MCF 10A (cell line): ENCODE measurements around the gene SYT13. TPM values are rescaled to one million over a fixed set of nuclear protein-coding genes. Genes with fewer than 3 reads are reported as not detected.

Experiments used
- BruUV-seq: library from RNA; stranded (reverse); fragments of 400-500 nt; replicated peaks from 2 replicates; lab custom pipeline; 2021; lab: Mats Ljungman, UMichigan
- CTCF ChIA-PET: fragments of 300-600 bp; sonication (Branson Sonifier 250); formaldehyde crosslinking; extraction: SDS; loops from one replicate; lab custom pipeline; 2021; ENCODE audit warnings: antibody characterized with exemption, inconsistent platforms; lab: Yijun Ruan, JAX
- POLR2A ChIA-PET: fragments of 300-600, 350-650 bp; sonication (Branson Sonifier 250); formaldehyde crosslinking; extraction: SDS; loops from one replicate; lab custom pipeline; 2020; ENCODE audit warnings: antibody characterized with exemption, inconsistent platforms; lab: Yijun Ruan, JAX
- DNase-seq: peaks from one replicate; pipeline ENCODE4 v3.0.0-alpha.2; 2018; ENCODE audit not compliant: unreplicated experiment
- H3K27ac Mint-ChIP-seq: one replicate; pipeline ENCODE4 v1.8.0; 2022; ENCODE audit warnings: mild to moderate bottlenecking, low read depth, mixed read lengths; ENCODE audit not compliant: unreplicated experiment
- H3K27me3 Mint-ChIP-seq: one replicate; pipeline ENCODE4 v1.8.0; 2022; ENCODE audit warnings: mixed read lengths; ENCODE audit not compliant: insufficient read depth, unreplicated experiment
- H3K36me3 Mint-ChIP-seq: one replicate; pipeline ENCODE4 v1.8.0; 2022; ENCODE audit warnings: mild to moderate bottlenecking, moderate library complexity, mixed read lengths; ENCODE audit not compliant: insufficient read depth, unreplicated experiment
- H3K4me1 Mint-ChIP-seq: one replicate; pipeline ENCODE4 v1.8.0; 2022; ENCODE audit warnings: mixed read lengths; ENCODE audit not compliant: insufficient read depth, unreplicated experiment
- H3K4me3 Mint-ChIP-seq: one replicate; pipeline ENCODE4 v1.8.0; 2022; ENCODE audit warnings: mild to moderate bottlenecking, moderate library complexity, mixed read lengths; ENCODE audit not compliant: unreplicated experiment
- H3K9me3 Mint-ChIP-seq: one replicate; pipeline ENCODE4 v1.8.0; 2022; ENCODE audit warnings: mixed read lengths; ENCODE audit not compliant: unreplicated experiment
- CTCF ChIP-seq: fragments of 200-600 bp; IDR thresholded peaks from one replicate; pipeline ENCODE4 v1.8.0; 2022; ENCODE audit warnings: antibody characterized with exemption, mild to moderate bottlenecking; ENCODE audit not compliant: unreplicated experiment
- intact Hi-C: fragments of 100-400 bp; cut with micrococcal nuclease; formaldehyde crosslinking; loops from 2 replicates; pipeline ENCODE4 v1.14.1; 2022
- total RNA-seq: library from RNA; stranded (reverse); gene quantifications from 2 replicates; pipeline ENCODE4 v1.2.3, GENCODE V29; 2022

The SYT13 gene
- total RNA-seq, 1 experiment from 2014 or later: not detected

DNA sequence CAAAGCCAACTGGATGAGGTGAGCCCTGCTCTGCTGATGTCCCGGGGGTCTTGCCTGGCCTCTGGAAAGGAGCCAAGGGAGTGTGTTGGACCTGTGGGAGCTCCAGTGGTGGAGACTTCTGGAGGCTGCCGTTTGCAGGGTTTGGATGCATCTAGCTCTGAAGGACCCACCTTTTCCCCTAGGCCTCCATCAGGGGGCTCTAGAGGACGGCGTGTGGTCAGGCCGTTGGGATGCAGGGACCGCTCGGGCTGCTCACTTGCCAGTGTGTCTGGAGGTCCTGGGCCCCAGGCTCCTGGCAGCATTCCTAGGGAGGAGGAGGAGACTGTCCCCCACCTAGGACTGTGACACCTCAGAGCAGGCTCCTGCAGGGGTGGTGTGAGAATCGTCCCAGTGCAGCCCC lies 81.4 kb downstream of the SYT13 start:
- peaks cover 6% of the 10 kb centered on the region for H3K36me3 Mint-ChIP-seq
- ChIA-PET CTCF (no interaction called here), POLR2A (no interaction called here)
- H3K9me3 Mint-ChIP-seq: no peaks in the 10 kb centered on the region
- H3K4me3 Mint-ChIP-seq: no peak overlapping the region
- BruUV-seq: no TSS peak
- H3K4me1 Mint-ChIP-seq: no peaks in the 10 kb centered on the region
- TF ChIP-seq CTCF: no peak
- H3K27ac Mint-ChIP-seq: no peak overlapping the region
- no peaks in the 10 kb centered on the region for H3K27me3 Mint-ChIP-seq
- intact Hi-C loops: no loop called here
- no peak for DNase-seq

- H3K27me3 Mint-ChIP-seq: no peaks in the 10 kb centered on the region
- CTCF ChIA-PET: interaction anchor here (1.6 kb wide), 1 partner anchor 83 kb away, joined by 7 read pairs; no protein-coding TSS in a partner anchor
- POLR2A ChIA-PET: interaction anchor here (0.7 kb wide), 1 partner anchor 31 kb away, joined by 3 read pairs; no protein-coding TSS in a partner anchor
- intact Hi-C loops: no loop called here
- BruUV-seq: no TSS peak
- no peaks in the 10 kb centered on the region for H3K36me3 Mint-ChIP-seq
- no peak for TF ChIP-seq CTCF
- H3K4me1 Mint-ChIP-seq: no peaks in the 10 kb centered on the region
- no peak for DNase-seq
- H3K27ac Mint-ChIP-seq: no peak overlapping the region
- no peaks in the 10 kb centered on the region for H3K9me3 Mint-ChIP-seq
- no peak overlapping the region for H3K4me3 Mint-ChIP-seq
Measured at GRCh38 chr11:45193695-45194094, 92.4 kb downstream of the SYT13 start.

Other genes starting within 250 kb of the SYT13 start
- gene PRDM11, start 139.7 kb downstream of the SYT13 start, total RNA-seq: 4.0 and 4.9 TPM in 2 replicates